Non-pigmented ciliary epithelial cell (primary cell): ENCODE results near the gene AAR2.

ENCODE experiments used
- DNase-seq: peaks from one replicate; pipeline ENCODE4 v3.0.0-alpha.2; 2010; ENCODE audit warnings: low read depth

AAR2 gene

GRCh38 chr20:36260316-36260715 lies 24.0 kb downstream of the AAR2 start:
- DNase-seq, result no peak

- DNase-seq, result no peak
Observed at GRCh38 chr20:36261389-36262105, 25.3 kb downstream of the AAR2 start.

DNA sequence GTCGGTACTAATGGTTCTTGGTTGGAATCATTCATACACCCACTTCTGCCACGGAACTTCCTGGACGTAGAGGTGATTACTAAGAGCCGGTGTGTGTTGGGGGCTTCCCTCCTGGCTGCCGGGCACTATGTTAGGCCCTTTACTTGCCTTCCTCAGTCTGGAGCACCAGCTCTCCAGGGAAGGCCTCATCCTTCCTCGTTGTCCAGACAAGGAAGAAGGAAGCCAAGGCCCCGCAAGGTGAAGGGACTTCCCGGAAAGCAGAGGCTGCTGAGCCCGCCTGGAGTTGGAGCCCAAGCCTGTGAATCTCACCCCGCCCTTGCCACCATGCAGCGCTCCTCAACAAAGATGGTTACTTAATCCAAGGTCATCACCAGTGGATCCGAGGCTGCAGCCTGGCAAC lies 26.2 kb downstream of the AAR2 start:
- DNase-seq, result no peak

GRCh38 chr20:36264426-36265246 lies 28.4 kb downstream of the AAR2 start:
- DNase-seq, result no peak

- no peak for DNase-seq
Observed at GRCh38 chr20:36266189-36266588, 29.9 kb downstream of the AAR2 start.

- DNase-seq, result no peak
Observed at GRCh38 chr20:36267605-36268381, 31.5 kb downstream of the AAR2 start.

DNA sequence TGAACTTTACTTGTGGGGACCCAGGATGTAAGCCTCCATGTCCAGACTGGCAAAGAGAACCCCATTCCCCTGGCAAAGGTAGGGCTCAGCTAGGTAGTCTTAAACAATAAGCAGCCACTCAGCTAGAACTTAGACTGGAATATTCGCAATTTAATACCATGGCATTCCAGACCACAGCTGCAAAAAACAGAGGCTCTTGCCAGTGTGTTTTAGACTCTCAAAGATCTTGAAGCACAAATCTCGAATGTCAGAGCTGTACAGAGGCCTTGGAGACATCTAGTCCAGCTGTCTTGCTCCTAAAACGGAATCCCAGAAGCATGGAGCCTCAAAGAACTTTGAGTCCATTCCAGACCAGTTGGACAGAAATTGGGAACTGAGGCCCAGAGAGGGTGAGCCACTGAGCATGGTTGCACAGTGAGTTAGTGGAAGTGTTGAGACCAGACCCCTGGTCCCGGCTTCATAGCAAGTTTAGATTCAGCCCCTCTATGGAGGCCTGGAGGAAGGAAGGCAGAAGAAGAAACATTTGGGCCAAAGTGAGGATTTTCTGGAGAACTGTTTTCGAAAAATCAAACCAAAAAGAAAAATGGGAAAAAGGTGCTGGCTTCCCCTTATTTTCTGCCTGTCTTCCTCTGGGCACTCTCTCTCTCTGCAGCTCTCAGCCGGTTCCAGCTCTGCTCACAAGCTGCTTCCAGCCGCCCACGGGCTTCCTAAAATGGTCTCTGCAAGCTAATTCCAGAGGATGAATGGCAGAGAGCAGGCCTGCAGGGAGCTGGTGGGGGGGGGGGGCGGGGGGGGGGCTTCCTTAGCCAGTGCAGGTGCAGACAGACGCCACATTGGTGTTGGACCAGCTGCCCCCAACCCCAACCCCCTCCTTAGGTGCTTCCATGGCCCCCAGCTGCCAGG lies 32.4 kb downstream of the AAR2 start:
- DNase-seq, result no peak

GRCh38 chr20:36269507-36269906 lies 33.2 kb downstream of the AAR2 start:
- DNase-seq, result no peak

DNA sequence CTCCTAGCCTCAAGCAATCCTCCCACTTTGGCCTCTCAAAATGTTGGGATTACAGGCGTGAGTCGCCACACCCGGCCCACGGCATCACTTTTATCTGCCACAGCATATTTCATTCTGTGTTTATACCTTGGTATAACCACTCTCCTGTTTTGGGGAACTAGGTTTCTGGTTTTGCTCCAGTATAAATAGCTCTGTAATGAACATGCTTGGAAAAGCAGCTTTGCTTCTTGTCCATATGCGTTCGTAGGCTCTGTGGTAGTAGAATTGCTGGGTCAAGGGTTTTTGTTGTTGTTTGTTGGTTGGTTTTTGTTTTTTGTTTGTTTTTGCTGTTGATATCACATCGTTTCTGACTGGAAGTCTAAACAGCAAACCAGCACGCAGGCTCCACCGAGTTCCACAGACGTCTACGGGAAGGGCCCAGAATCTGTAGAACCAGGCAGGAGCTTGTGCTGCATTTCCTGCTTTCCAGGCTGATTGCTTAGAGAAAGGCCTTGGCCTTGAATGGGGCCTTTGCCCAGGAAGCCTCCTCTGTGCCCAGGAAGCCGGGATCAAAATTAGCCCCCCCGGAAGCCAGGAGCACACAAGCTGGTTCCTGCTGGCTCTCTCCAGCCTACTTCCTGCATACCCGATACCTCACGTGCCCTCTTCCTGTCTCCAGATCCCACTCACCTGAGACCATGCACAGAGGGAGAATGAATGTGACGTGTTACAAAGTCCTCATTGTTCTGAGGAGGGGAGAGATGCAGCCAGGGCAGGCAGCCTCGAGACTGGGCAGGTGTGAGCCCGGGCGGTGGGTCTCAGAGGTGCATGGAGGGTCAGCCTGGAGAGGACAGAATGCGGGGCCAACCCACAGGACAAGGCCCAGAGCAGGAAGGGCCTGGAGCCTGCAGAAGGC lies 34.7 kb downstream of the AAR2 start:
- DNase-seq, result no peak

DNA sequence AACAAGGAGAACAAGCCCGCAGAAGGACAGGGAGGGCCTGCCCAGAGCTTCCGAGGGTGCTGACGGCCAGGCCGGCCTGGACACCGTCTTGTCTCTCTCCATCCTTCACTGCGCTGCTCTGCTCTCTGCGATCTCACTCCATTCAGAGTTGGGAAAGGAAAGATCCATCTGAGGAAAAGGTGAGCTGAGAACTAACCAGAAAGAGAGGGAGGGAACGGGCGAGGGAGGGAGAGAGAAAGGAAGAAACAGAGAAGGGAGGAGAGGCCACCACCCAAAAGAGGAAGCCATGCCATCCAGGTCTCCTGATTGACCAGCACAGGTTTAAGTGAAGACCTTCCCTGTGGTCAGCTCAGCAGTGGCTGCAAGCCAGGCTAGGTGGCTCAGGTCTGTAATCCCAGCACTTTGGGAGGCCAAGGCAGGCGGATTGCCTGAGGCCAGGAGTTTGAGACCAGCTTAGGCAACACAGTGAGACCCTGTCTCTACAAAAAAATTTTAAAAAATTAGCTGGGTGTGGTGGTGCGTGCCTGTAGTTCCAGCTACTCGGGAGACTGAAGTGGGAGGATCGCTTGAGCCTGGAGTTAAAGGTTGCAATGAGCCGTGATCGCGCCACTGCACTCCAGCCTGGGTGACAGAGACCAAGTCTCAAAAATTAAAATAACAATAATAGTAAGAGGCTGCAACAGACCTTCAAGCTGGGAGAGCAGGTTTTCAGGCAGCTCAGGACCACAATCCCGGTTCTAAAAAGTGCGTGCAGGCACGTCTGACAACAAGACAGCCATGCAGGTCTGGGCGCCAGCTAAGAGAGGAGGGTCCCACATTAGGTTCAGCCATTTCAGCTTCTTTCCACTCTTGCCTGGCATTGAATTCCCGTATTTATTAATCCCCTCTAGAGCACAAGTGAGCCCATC lies 35.6 kb downstream of the AAR2 start:
- DNase-seq, result no peak

GRCh38 chr20:36272547-36273220 lies 36.4 kb downstream of the AAR2 start:
- no peak for DNase-seq

DNA sequence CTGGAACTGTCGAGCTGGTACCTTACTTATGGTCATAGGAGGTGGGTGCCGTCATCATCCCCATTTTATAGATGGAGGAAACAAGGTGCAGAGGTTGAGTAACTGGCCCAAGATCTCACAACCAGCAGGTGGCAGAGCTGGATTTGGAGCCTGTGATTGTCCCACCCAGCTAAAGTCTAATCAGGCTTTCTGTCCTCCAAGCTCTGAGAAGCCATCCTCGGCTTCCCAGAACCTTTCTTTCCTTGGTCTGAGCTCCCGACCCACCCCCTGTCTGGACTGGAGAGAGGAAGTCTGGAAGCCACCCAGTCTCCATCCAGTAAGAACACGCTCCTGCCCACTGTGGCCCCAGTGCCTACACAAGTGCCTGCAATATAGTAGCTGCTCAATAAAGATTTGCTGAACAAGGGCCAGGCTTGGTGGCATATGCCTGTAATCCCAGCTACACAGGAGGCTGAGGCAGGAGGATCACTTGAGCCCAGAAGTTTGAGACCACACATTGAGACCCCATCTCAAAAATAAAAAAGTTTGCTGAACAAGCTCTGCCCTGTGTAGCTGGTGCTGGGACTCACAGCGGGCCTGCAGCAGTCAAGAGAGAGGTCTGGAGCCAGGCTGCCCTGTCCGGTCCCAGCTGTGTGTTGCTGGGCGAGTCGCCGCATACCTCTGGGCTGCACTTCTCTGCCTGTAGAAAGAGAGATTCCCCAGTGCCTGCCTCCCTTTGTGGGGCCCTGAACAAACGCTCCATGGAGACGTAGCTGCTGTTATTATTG lies 37.3 kb downstream of the AAR2 start:
- DNase-seq, result no peak

DNA sequence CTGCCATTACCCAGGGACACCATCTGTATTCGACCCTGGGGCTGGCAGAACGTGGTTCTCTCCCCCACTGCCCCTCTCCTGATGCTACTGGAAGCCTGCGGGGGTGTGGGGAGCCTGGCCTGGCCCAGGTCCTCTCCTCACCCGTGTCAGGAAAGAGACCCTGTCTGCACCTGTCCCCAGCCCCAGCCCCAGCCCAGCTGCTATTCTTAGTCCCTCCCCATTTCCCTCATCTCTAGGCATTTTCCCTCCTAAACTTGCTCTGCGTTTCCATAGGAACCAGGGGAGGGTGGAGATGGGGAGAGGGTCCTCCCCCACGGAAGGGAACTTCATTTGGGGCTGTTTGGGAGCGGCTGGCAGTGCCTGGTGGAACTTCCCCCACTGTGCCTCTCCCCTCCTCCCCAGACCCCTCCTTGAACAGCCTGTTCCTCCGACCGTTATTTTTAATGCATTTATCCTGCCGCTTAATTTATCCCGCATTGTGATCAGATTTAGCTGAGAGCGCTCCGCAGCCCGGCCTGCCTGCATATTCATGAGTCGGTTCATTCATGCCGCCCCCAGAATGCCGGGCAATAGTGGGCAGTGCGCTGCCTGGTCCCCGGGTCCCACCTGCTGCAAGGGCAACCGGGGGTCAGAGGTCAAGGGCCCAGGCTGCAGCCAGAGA lies 38.0 kb downstream of the AAR2 start:
- DNase-seq, result no peak

DNA sequence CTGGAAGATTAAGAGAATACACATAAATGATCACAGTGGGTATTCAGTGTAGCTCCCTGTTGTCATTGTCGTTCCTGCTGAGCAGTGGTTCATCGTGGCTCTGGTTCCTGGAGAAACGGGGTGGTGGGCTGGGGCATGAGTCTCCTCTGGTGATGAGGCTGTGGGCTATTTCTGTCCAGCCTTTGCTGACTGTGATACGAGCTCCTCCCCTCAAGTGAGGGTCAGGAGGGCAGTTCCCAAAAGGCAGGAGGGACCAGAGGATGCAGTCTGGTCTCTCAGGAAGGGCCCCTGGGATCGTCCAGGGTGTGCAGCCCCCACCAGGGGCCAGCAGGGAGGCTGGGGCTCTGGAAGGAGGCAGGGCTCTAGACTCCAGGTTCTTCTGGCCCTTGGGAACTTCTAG lies 38.7 kb downstream of the AAR2 start:
- no peak for DNase-seq

DNA sequence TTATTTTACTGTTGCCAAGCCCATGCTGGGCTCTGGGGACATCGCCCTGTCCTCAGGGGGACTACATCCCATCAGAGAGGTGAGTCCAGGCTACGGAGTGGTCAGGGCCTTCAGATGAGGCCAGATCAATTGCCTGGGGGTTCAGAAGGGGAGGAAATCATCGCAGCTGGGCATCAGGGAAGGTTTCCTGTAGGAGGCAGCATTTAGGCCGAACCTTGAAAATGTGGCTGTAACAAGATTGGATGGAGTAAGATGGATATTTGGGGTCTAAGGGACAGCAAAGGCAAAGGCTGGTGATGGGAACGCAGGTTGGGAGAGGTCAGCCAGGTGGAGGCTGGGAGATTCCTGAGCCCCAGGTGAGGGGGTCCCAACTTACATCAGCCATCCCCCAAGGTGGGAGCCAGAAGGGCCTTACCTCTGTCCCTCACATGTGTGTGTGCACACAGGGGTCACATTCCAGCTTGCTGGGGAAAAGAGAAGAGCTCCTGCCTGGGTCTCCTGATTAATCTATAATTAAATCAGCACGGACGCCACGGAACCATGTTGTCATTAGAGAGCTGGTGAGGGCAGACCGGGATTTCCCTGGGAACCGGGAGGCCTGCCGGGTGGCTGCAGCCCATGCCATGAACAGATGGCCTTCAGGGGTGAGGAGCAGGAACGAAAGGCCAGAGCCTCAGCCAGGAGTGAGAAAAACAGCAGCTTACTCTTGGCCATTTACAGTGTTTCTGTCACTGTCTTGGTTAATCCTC lies 39.3 kb downstream of the AAR2 start:
- no peak for DNase-seq

GRCh38 chr20:36277546-36277945 lies 41.3 kb downstream of the AAR2 start:
- no peak for DNase-seq

DNA sequence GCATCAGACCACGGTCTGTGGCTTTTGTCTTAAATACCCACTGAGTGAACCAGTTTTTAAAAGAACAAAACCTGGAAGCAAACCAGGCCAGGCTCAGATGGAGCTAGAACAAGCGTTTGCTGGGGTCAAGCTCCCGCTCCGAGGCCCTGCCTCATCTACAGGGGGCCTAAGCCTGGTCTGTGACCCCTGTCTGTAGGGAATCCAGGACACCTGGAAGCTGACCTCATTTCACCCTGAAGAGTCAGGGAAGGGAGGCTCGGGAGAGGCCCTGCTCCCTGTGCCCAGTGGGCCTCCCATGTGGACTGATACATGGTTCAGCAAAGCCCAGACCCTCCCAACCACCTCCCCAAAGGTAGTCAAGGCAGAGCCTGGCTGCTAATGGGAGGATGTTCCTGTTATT lies 43.1 kb downstream of the AAR2 start:
- no peak for DNase-seq
